ENCODE results near the gene CD58. TPM values are rescaled to one million over a fixed set of nuclear protein-coding genes. Genes with fewer than 3 reads are reported as not detected.

The CD58 gene
- total RNA-seq, 1 experiment from 2014 or later = 11.0 TPM

DNA sequence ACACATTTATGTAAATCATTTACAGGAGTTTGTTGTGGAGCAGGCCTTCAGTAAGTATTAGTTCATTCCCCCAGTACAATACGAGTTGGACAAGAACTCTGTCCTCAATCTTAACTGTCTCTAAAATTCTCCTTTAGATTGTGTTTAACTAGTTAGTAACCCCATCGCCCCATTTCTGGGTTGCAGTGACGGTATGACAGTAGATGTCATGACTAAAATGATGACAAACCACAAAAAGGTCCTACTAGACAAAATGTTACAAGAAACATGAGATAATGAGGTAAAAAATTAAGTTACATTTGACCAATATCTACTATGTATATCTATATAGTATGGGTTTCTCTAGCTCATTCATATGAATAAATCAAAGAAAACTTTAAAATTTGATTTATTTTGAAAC lies 41.1 kb downstream of the CD58 start:
- no peaks in the 10 kb centered on the region for H3K27me3 Mint-ChIP-seq (ENCODE audit: insufficient read depth, unreplicated experiment)
- CTCF ChIA-PET = no interaction called here
- no peak overlapping the region for H3K27ac Mint-ChIP-seq (ENCODE audit: low read depth, unreplicated experiment)

DNA sequence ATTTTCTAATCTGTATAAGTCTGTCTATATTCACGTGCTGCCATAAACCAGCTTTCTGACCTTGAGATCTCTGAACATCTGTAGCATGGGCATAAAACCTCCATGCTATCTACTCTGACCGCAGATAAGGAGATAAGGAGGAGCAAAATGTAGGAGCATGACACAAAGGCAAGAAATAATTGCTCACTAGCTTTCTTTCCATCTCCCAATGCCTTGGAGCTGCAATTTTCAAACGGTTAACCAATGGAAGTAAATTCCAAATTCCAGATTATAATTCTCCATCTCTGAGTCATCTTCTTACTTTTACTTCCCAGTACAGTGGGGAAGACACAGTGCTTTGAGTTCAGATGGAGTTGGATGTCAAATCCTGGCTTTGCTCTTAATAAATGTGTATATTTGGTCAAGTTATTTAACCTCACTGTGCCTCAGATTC lies 41.6 kb downstream of the CD58 start:
- Mint-ChIP-seq H3K27me3 (ENCODE audit: insufficient read depth, unreplicated experiment) (no peaks in the 10 kb centered on the region), H3K27ac (ENCODE audit: low read depth, unreplicated experiment) (no peak overlapping the region), H3K4me1 (ENCODE audit: insufficient read depth, unreplicated experiment) (no peaks in the 10 kb centered on the region), H3K36me3 (ENCODE audit: insufficient read depth, unreplicated experiment) (peaks cover 16% of the 10 kb centered on the region), H3K9me3 (ENCODE audit: unreplicated experiment) (no peaks in the 10 kb centered on the region), H3K4me3 (ENCODE audit: unreplicated experiment) (no peak overlapping the region)
- intact Hi-C loops (cut with micrococcal nuclease) = no loop called here
- DNase-seq (ENCODE audit: unreplicated experiment) = no peak
- no TSS peak for BruUV-seq (replicated peaks)
- TF ChIP-seq, protein P1, sequence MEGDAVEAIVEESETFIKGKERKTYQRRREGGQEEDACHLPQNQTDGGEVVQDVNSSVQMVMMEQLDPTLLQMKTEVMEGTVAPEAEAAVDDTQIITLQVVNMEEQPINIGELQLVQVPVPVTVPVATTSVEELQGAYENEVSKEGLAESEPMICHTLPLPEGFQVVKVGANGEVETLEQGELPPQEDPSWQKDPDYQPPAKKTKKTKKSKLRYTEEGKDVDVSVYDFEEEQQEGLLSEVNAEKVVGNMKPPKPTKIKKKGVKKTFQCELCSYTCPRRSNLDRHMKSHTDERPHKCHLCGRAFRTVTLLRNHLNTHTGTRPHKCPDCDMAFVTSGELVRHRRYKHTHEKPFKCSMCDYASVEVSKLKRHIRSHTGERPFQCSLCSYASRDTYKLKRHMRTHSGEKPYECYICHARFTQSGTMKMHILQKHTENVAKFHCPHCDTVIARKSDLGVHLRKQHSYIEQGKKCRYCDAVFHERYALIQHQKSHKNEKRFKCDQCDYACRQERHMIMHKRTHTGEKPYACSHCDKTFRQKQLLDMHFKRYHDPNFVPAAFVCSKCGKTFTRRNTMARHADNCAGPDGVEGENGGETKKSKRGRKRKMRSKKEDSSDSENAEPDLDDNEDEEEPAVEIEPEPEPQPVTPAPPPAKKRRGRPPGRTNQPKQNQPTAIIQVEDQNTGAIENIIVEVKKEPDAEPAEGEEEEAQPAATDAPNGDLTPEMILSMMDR (IDR thresholded peaks at IDR 0.05; ENCODE audit: unreplicated experiment) = no peak
- ChIA-PET CTCF (no interaction called here), POLR2A (no interaction called here)

More for the DNA sequence above, 41.1 kb downstream of the CD58 start:
- H3K4me1 Mint-ChIP-seq (ENCODE audit: insufficient read depth, unreplicated experiment) = no peaks in the 10 kb centered on the region
- BruUV-seq (replicated peaks) = no TSS peak
- no peak overlapping the region for H3K4me3 Mint-ChIP-seq (ENCODE audit: unreplicated experiment)
- intact Hi-C loops (cut with micrococcal nuclease) = no loop called here
- H3K36me3 Mint-ChIP-seq (ENCODE audit: insufficient read depth, unreplicated experiment) = peaks cover 20% of the 10 kb centered on the region
- DNase-seq (ENCODE audit: unreplicated experiment) = no peak
- POLR2A ChIA-PET = no interaction called here
- TF ChIP-seq, protein P1 (IDR thresholded peaks at IDR 0.05; ENCODE audit: unreplicated experiment) = no peak
- H3K9me3 Mint-ChIP-seq (ENCODE audit: unreplicated experiment) = no peaks in the 10 kb centered on the region

DNA sequence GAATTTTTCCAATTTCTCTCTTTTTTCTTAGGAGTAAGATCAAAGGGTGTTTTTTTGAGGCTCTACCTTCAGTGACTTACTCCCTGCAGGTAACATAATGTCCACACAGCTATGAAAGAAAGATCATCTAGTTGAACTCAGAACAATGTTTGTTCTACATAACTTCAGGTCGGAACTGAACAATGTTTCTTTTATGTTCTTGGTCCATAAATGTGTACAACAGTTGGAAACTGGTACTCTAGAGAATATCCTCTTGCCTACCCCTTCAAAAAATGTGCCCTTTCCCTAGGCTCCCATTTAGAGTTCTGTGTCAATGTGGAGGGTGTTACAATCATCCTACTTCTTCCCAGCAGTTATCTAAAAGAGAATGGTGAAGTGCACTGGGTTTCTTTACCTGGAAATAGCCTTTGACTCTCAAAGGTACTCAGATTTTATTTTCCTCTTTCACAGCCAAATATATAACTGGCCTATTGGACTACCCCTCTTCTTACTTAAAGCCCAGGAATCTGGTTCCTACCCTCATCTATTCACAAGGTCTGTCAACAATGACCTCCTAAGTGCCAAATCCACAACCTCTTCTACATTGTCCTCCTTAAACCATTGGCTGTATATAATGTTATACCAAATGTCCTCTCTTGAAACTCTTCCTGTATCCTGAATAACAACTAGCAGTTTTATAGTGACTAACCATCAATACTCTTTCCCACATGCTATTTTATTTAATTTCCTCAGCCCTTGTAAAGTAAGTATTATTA lies 42.3 kb downstream of the CD58 start:
- ChIA-PET POLR2A (no interaction called here), CTCF (interaction anchor here (0.7 kb wide), 1 partner anchor 12 kb away, joined by 5 read pairs; no protein-coding TSS in a partner anchor)
- H3K27ac Mint-ChIP-seq (ENCODE audit: low read depth, unreplicated experiment) = no peak overlapping the region

DNA sequence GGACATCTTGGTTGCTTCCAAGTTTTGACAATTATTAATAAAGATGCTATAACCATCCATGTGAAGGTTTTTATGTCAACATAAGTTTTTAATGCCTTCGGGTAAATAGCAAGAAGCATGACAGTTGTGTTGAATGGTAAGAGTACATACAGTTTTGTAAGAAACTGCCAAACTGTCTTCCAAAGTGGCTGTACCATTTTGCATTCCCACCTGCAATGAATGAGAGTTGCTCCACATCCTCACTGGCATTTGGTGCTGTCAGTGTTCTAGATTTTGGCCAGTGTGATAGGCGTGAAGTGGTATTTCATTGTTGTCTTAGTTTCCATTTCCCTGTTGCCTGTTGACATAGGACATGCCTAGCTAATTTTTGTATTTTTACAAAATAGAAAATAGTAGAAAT lies 45.4 kb downstream of the CD58 start:
- ChIA-PET CTCF (interaction anchor here (1.0 kb wide), 1 partner anchor 9 kb away, joined by 3 read pairs; no protein-coding TSS in a partner anchor), POLR2A (interaction anchor here (0.7 kb wide), 1 partner anchor 739 kb away, joined by 3 read pairs; no protein-coding TSS in a partner anchor)
- no peaks in the 10 kb centered on the region for H3K36me3 Mint-ChIP-seq (ENCODE audit: insufficient read depth, unreplicated experiment)
- intact Hi-C loops (cut with micrococcal nuclease) = no loop called here
- no peaks in the 10 kb centered on the region for H3K27me3 Mint-ChIP-seq (ENCODE audit: insufficient read depth, unreplicated experiment)
- H3K4me3 Mint-ChIP-seq (ENCODE audit: unreplicated experiment) = no peak overlapping the region
- H3K9me3 Mint-ChIP-seq (ENCODE audit: unreplicated experiment) = no peaks in the 10 kb centered on the region
- TF ChIP-seq, protein P1 (IDR thresholded peaks at IDR 0.05; ENCODE audit: unreplicated experiment) = no peak
- BruUV-seq (replicated peaks) = no TSS peak
- H3K27ac Mint-ChIP-seq (ENCODE audit: low read depth, unreplicated experiment) = no peak overlapping the region
- peaks cover 4% of the 10 kb centered on the region for H3K4me1 Mint-ChIP-seq (ENCODE audit: insufficient read depth, unreplicated experiment)
- DNase-seq (ENCODE audit: unreplicated experiment) = no peak

More for the DNA sequence above, 42.3 kb downstream of the CD58 start:
- intact Hi-C loops (cut with micrococcal nuclease) = no loop called here
- H3K9me3 Mint-ChIP-seq (ENCODE audit: unreplicated experiment) = no peaks in the 10 kb centered on the region
- H3K4me1 Mint-ChIP-seq (ENCODE audit: insufficient read depth, unreplicated experiment) = no peaks in the 10 kb centered on the region
- DNase-seq (ENCODE audit: unreplicated experiment) = no peak
- no peak overlapping the region for H3K4me3 Mint-ChIP-seq (ENCODE audit: unreplicated experiment)
- peaks cover 9% of the 10 kb centered on the region for H3K36me3 Mint-ChIP-seq (ENCODE audit: insufficient read depth, unreplicated experiment)
- BruUV-seq (replicated peaks) = no TSS peak
- no peaks in the 10 kb centered on the region for H3K27me3 Mint-ChIP-seq (ENCODE audit: insufficient read depth, unreplicated experiment)
- TF ChIP-seq, protein P1 (IDR thresholded peaks at IDR 0.05; ENCODE audit: unreplicated experiment) = no peak

All from MCF 10A (cell line).